ENCODE measurements around the gene LRRC75B. TPM values are rescaled to one million over a fixed set of nuclear protein-coding genes. Genes with fewer than 3 reads are reported as not detected.

The LRRC75B gene
- total RNA-seq, 1 experiment from 2014 or later = 18.1 TPM

GRCh38 chr22:24578355-24579257 is 14.3 kb downstream of the LRRC75B start:
- Histone ChIP-seq H2AK5ac (ENCODE audit: insufficient read length, low read length) (no peak overlapping the region), H2BK12ac (ENCODE audit: insufficient read length, low read depth, low read length) (no peak overlapping the region), H4K8ac (replicated peaks; ENCODE audit: insufficient read length, low read depth, low read length) (no peak overlapping the region), H3K14ac (ENCODE audit: insufficient read depth, low read length) (no peak overlapping the region), H2BK15ac (ENCODE audit: low read depth, low read length) (no peak overlapping the region), H3K79me1 (ENCODE audit: insufficient read depth, low read depth, low read length, poor library complexity, severe bottlenecking) (no peaks in the 10 kb centered on the region), H3K79me2 (ENCODE audit: insufficient read depth, low read length) (no peaks in the 10 kb centered on the region), H2BK120ac (ENCODE audit: low read depth, low read length, poor library complexity, severe bottlenecking) (no peak overlapping the region), H2AFZ (ENCODE audit: low read length) (no peak overlapping the region), H4K20me1 (ENCODE audit: control insufficient read depth, insufficient read depth, insufficient read length) (no peaks in the 10 kb centered on the region), H3T11ph (ENCODE audit: low read length) (no peak overlapping the region), H4K91ac (ENCODE audit: insufficient read length, low read depth, low read length) (no peak overlapping the region), H3K27ac (ENCODE audit: insufficient read length, low read depth, low read length) (no peak overlapping the region), H3K56ac (ENCODE audit: insufficient read length, low read depth, low read length) (no peak overlapping the region), H3K4ac (ENCODE audit: low read depth, low read length) (no peak overlapping the region), H3K4me2 (ENCODE audit: insufficient read depth, insufficient read length, low read length) (no peak overlapping the region), H3K4me1 (ENCODE audit: insufficient read depth, low read length) (no peaks in the 10 kb centered on the region), H3K27me3 (ENCODE audit: insufficient read depth, low read length) (no peaks in the 10 kb centered on the region), H3K23me2 (ENCODE audit: insufficient read length, low read depth, low read length, poor library complexity, severe bottlenecking) (no peaks in the 10 kb centered on the region), H4K5ac (ENCODE audit: insufficient read length, low read depth, low read length) (no peak overlapping the region), H3K9me3 (ENCODE audit: control insufficient read depth, low read depth, low read length) (no peaks in the 10 kb centered on the region), H3K23ac (ENCODE audit: insufficient read length, low read depth, low read length) (no peak overlapping the region), H2BK5ac (ENCODE audit: insufficient read length, low read length) (no peak overlapping the region), H3K9ac (ENCODE audit: extremely low read depth, insufficient read length, low read length) (no peak overlapping the region), H3K18ac (ENCODE audit: insufficient read length, low read depth, low read length) (no peak overlapping the region), H2BK20ac (ENCODE audit: low read depth, low read length, poor library complexity, severe bottlenecking) (no peak overlapping the region)
- H3K27me3 Mint-ChIP-seq (ENCODE audit: low read depth) = no peaks in the 10 kb centered on the region; the same call in 1 of the 2 replicates
- peak overlapping the region; percentile 3 to 46 (median 42); a peak in 3 of 7 replicates for H3K27ac Mint-ChIP-seq
- no peak overlapping the region for H3K4me3 Mint-ChIP-seq
- no peak for DNase-seq
- H3K4me1 Mint-ChIP-seq = no peaks in the 10 kb centered on the region
- TF ChIP-seq CTCF (conservative IDR thresholded peaks at IDR 0.05) = no peak
- peaks cover 12 to 25% (median 20%) of the 10 kb centered on the region in 3 experiments; a peak in 6 of 7 replicates for H3K36me3 Mint-ChIP-seq (ENCODE audit: insufficient read depth in 1 of 3, low read depth in 3 of 3)
- H3K9me3 Mint-ChIP-seq = no peaks in the 10 kb centered on the region
- no CpG with 5 or more reads among the region's 8 CpGs for WGBS (ENCODE audit: extremely low coverage, insufficient read length, low lambda C conversion rate)

All from H9 (cell line).